Activated T-helper 2 cell treated with anti-CD3 and anti-CD28 coated beads, Interferon-gamma antibody, Interleukin-2, Interleukin-4, amounts not matched to agents 10 μg/mL and 5 μg/mL and 100 μg/mL, durations not matched to agents 14 hours and 24 hours and 36 hours (primary cell): ENCODE data around the gene VPS37C. TPM values are rescaled to one million over a fixed set of nuclear protein-coding genes. Genes with fewer than 3 reads are reported as not detected.

Experiments
- DNase-seq: peaks from one replicate; pipeline ENCODE4 v3.0.0; 2021; ENCODE audit warnings: low spot score
- H3K27ac Mint-ChIP-seq: one replicate; pipeline ENCODE4 v1.8.0; 2021; ENCODE audit warnings: mixed read lengths
- H3K27me3 Mint-ChIP-seq: one replicate; pipeline ENCODE4 v1.8.0; 2021; ENCODE audit warnings: low read depth, mixed read lengths
- H3K36me3 Mint-ChIP-seq: one replicate; pipeline ENCODE4 v1.8.0; 2021; ENCODE audit warnings: low read depth, mixed read lengths
- H3K4me1 Mint-ChIP-seq: one replicate; pipeline ENCODE4 v1.8.0; 2021; ENCODE audit warnings: low read depth, mixed read lengths
- H3K4me3 Mint-ChIP-seq: one replicate; pipeline ENCODE4 v1.8.0; 2021; ENCODE audit warnings: low read depth, mild to moderate bottlenecking, moderate library complexity, mixed read lengths
- H3K9me3 Mint-ChIP-seq: one replicate; pipeline ENCODE4 v1.8.0; 2021; ENCODE audit warnings: mixed read lengths
- intact Hi-C: fragments of 100-400 bp; cut with micrococcal nuclease; formaldehyde crosslinking; loops from one replicate; pipeline ENCODE4 v1.15.1; 2023
- total RNA-seq: library from RNA; stranded (reverse); gene quantifications from 2 replicates; pipeline ENCODE4 v1.2.3, GENCODE V29; 2022

VPS37C gene
- total RNA-seq, 1 donor from 2014 or later: 12.5 TPM

DNA sequence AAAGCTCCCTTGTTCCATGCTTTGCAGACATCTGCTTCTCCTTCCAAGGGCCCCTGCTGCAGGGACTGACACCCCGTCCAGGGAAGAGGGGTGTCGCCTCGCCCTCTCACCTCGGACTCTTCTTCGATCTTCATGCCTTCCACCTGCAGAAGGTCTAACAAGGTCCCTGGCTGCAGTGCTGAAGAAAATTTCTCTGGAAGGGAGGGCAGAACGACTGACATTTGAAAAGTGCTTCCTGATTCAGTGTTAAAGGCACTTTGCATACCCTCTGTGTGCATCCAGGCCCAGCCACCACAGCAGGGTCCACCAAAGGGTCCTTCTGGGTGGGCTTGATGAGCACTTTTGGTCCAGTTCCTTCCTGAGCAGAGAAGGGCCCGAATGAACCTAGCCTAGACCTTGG, 28.1 kb downstream of the VPS37C start:
- Mint-ChIP-seq H3K27me3 (no peaks in the 10 kb centered on the region), H3K4me3 (no peak overlapping the region), H3K9me3 (no peaks in the 10 kb centered on the region), H3K36me3 (peaks cover 7% of the 10 kb centered on the region), H3K27ac (no peak overlapping the region), H3K4me1 (peaks cover 18% of the 10 kb centered on the region)
- intact Hi-C loops: no loop called here
- no peak for DNase-seq

DNA sequence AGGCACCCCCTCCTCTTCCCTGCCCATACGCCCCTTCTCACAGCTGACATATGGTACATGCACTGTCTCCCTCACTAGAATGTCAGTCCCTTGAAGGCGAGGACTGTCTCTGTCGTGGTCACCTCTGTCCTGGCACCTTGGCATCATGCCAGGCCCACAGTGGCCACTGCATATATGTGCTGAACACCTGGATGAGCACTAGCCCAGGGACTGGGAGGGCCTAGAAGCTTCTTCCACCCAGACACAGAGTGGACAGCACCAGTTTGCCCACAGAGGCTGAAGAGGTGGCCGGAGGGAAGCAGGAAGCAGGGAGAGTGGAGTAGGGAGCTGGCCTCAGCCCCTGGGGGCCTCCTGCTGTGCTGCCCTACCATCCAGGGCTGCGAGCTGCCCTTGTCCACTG, 28.6 kb downstream of the VPS37C start:
- Mint-ChIP-seq H3K27me3 (no peaks in the 10 kb centered on the region), H3K36me3 (peaks cover 12% of the 10 kb centered on the region), H3K4me1 (peaks cover 18% of the 10 kb centered on the region), H3K4me3 (no peak overlapping the region), H3K9me3 (no peaks in the 10 kb centered on the region), H3K27ac (no peak overlapping the region)
- intact Hi-C loops: no loop called here
- DNase-seq: no peak

- no peak for DNase-seq
- H3K27ac Mint-ChIP-seq: no peak overlapping the region
- H3K4me1 Mint-ChIP-seq: peaks cover 18% of the 10 kb centered on the region
- no peaks in the 10 kb centered on the region for H3K9me3 Mint-ChIP-seq
- no peak overlapping the region for H3K4me3 Mint-ChIP-seq
- intact Hi-C loops: loop anchor here (2.0 kb wide), 1 partner anchor 55 kb away; no protein-coding TSS in a partner anchor
- no peaks in the 10 kb centered on the region for H3K27me3 Mint-ChIP-seq
- peaks cover 17% of the 10 kb centered on the region for H3K36me3 Mint-ChIP-seq
Measured at GRCh38 chr11:61131998-61132555, 29.1 kb downstream of the VPS37C start.

DNA sequence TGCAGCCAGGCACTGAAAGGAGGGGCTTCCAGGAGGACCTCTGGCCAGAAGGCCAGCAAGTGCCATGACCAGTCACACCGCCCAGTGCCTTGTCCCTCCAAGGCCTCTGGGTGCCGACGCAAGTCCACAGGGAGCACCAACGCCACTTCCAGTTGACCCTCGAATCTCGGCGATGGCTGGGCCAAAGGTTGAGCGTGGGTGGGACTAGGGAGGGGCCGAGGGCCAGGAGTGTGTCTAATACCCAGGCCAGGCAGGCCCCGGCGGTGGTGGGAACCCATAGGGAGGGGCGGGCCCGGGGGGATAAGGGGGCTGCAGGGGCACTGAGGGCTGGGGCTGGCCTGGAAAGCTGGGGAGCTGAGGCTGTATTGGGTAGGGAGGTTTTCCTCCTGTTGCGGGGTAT, 29.6 kb downstream of the VPS37C start:
- intact Hi-C loops: loop anchor here (2.0 kb wide), 1 partner anchor 55 kb away; no protein-coding TSS in a partner anchor
- H3K36me3 Mint-ChIP-seq: peaks cover 22% of the 10 kb centered on the region
- H3K4me1 Mint-ChIP-seq: peaks cover 20% of the 10 kb centered on the region
- H3K27me3 Mint-ChIP-seq: no peaks in the 10 kb centered on the region
- no peaks in the 10 kb centered on the region for H3K9me3 Mint-ChIP-seq
- no peak overlapping the region for H3K4me3 Mint-ChIP-seq
- DNase-seq: no peak
- no peak overlapping the region for H3K27ac Mint-ChIP-seq

DNA sequence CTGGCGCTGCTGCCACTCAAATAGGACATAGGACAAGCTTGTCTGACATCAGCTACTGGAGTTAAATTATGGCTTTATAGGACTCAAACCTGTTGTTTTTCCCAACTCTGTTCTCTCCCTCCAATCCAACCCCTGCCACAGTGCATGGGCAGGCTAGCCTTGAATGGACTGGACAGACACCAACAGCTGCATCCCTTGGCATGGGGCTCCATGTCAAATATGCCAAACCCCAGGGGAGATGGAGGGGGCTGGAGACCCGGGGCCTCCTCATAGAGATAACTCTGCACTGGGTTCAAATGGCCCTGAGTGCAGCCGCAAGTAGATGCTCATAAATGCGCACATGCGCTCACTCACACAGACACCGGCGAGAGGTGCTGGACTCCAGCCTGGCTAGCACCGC, 30.0 kb downstream of the VPS37C start:
- Mint-ChIP-seq H3K4me3 (no peak overlapping the region), H3K36me3 (peaks cover 26% of the 10 kb centered on the region), H3K4me1 (peaks cover 20% of the 10 kb centered on the region), H3K27me3 (no peaks in the 10 kb centered on the region), H3K9me3 (no peaks in the 10 kb centered on the region), H3K27ac (no peak overlapping the region)
- intact Hi-C loops: loop anchor here (2.0 kb wide), 1 partner anchor 56 kb away; no protein-coding TSS in a partner anchor
- no peak for DNase-seq

DNA sequence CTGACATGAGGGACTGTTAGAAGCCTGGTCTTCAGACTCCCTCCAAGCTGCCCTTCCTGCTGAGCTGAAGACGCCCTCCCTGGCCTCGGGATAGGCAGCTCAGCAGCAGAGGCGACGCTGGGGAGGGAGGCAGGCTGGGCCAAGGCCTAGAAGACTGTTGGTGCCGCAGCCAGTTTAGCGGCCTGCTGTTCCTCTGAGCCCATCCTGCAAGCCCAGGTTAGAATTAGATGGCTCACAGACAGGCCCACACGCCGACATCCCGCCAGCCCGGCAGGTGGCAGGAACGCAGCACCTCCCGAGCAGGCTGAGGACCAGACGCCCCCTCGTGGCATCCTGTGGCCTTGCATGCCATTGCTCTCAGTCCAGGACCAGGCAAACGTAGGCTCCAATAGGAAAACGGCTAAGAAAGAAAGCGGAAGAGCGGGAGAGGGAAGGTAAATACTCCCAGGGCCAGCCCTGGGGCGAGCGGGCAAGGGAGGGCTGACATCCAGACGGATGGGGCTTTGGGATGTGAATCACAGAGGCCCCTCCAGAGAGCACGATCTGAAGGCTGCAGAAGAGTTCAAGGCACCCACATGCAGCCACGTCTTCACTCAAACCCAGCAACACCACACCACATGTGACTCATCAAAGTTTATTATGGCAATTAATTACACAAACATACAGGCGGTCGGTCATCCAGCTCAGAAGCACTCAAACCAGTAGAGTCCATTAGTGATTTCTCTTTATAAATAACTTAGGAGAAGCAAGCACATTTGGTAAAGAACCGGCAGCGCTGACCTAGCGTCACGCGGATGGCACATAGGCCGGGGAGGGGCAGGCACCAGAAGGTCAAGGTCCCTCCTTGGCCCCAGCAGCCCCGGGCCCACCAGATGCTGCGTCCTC, 31.3 kb downstream of the VPS37C start:
- Mint-ChIP-seq H3K4me3 (peak overlapping the region; percentile 5), H3K36me3 (peaks cover 39% of the 10 kb centered on the region), H3K27me3 (no peaks in the 10 kb centered on the region), H3K4me1 (peaks cover 23% of the 10 kb centered on the region), H3K9me3 (no peaks in the 10 kb centered on the region), H3K27ac (peak overlapping the region; percentile 34)
- intact Hi-C loops: loop anchor here (1.0 to 2.0 kb wide), 4 partner anchors 15 to 160 kb away; no protein-coding TSS in a partner anchor
- peak; percentile 84 for DNase-seq

DNA sequence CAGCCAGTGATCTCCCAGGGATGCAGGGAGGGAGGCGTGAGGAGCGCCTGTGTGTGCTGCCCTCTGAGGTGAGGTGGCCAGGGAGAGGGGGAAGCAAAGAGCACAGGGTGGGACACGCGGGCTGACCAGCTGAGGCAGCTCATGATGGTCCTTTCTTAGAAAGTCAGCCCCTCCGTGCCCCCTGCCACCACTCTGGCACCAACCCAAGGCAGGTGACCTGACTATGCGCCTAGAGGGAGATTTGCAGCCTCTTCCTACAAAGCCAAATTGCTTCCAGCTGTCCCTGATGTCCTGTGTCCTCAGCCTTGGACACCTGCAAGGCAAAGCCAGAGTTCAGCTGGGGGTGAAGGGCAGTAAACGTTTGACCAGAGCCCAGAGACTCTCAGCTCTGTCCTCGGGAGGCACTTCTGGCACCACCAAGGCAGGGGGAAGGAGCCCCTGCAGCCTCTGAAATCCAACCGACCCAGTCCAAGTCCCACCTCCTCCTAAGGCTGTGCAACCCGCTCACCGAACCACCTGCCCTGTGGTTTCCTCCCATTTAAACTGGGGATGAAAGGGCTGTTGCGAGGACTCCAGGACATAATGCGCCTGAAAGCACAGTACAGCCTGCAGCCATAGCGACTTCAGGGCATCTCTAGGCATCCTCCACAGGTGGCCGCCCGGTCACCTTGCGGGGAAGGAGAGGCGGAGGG, 32.1 kb downstream of the VPS37C start:
- intact Hi-C loops: loop anchor here (1.0 to 2.0 kb wide), 3 partner anchors 14 to 159 kb away; no protein-coding TSS in a partner anchor
- H3K36me3 Mint-ChIP-seq: peaks cover 47% of the 10 kb centered on the region
- no peaks in the 10 kb centered on the region for H3K9me3 Mint-ChIP-seq
- H3K4me3 Mint-ChIP-seq: no peak overlapping the region
- no peak for DNase-seq
- H3K27me3 Mint-ChIP-seq: no peaks in the 10 kb centered on the region
- H3K4me1 Mint-ChIP-seq: peaks cover 27% of the 10 kb centered on the region
- no peak overlapping the region for H3K27ac Mint-ChIP-seq

DNA sequence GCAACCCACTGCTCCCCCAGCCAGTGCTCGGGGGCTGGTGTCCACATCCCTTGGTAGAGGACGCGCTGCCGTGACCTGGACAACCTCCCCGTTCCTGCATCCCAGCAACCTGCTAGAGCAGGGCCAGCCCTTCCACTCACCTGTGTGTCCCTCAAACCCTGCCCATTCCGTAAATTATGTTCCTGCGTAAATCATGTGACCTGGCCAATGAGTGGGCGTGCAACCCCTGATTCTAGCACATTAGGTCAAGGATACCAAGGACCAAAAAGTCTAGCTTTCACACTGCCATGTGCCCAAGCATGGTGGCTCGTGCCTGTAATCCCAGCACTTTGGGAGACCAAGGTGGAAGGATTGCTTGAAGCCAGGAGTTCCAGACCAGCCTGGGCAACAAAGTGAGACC, 33.2 kb downstream of the VPS37C start:
- H3K4me1 Mint-ChIP-seq: peaks cover 27% of the 10 kb centered on the region
- intact Hi-C loops: loop anchor here (2.0 kb wide), 2 partner anchors 13 to 47 kb away; no protein-coding TSS in a partner anchor
- peak overlapping the region; percentile 35 for H3K27ac Mint-ChIP-seq
- H3K4me3 Mint-ChIP-seq: no peak overlapping the region
- peaks cover 56% of the 10 kb centered on the region for H3K36me3 Mint-ChIP-seq
- no peak for DNase-seq
- H3K27me3 Mint-ChIP-seq: no peaks in the 10 kb centered on the region
- H3K9me3 Mint-ChIP-seq: no peaks in the 10 kb centered on the region

- H3K4me3 Mint-ChIP-seq: no peak overlapping the region
- H3K27ac Mint-ChIP-seq: no peak overlapping the region
- no peaks in the 10 kb centered on the region for H3K9me3 Mint-ChIP-seq
- peaks cover 31% of the 10 kb centered on the region for H3K4me1 Mint-ChIP-seq
- peaks cover 69% of the 10 kb centered on the region for H3K36me3 Mint-ChIP-seq
- intact Hi-C loops: no loop called here
- no peaks in the 10 kb centered on the region for H3K27me3 Mint-ChIP-seq
- DNase-seq: no peak
Measured at GRCh38 chr11:61126256-61126655, 35.0 kb downstream of the VPS37C start.

- Mint-ChIP-seq H3K36me3 (peaks cover 79% of the 10 kb centered on the region), H3K27ac (no peak overlapping the region), H3K4me3 (no peak overlapping the region), H3K4me1 (peaks cover 34% of the 10 kb centered on the region), H3K9me3 (no peaks in the 10 kb centered on the region), H3K27me3 (no peaks in the 10 kb centered on the region)
- DNase-seq: no peak
- intact Hi-C loops: no loop called here
Measured at GRCh38 chr11:61125310-61125684, 35.9 kb downstream of the VPS37C start.

GRCh38 chr11:61124574-61125309, 36.5 kb downstream of the VPS37C start:
- no peak for DNase-seq
- H3K27me3 Mint-ChIP-seq: no peaks in the 10 kb centered on the region
- intact Hi-C loops: no loop called here
- no peak overlapping the region for H3K4me3 Mint-ChIP-seq
- H3K27ac Mint-ChIP-seq: peak overlapping the region; percentile 19
- H3K36me3 Mint-ChIP-seq: peaks cover 85% of the 10 kb centered on the region
- peaks cover 35% of the 10 kb centered on the region for H3K4me1 Mint-ChIP-seq
- no peaks in the 10 kb centered on the region for H3K9me3 Mint-ChIP-seq

GRCh38 chr11:61123775-61124571, 37.3 kb downstream of the VPS37C start:
- Mint-ChIP-seq H3K4me1 (peaks cover 38% of the 10 kb centered on the region), H3K36me3 (peaks cover 92% of the 10 kb centered on the region), H3K4me3 (no peak overlapping the region), H3K27ac (peak overlapping the region; percentile 19), H3K9me3 (no peaks in the 10 kb centered on the region), H3K27me3 (no peaks in the 10 kb centered on the region)
- intact Hi-C loops: no loop called here
- no peak for DNase-seq
